Midbrain (tissue), 1 donor: ENCODE data around the gene CAMKMT.

ENCODE experiments used
- DNase-seq: peaks from one replicate; lab custom pipeline; 2025; lab: John Stamatoyannopoulos, UW

Gene CAMKMT

GRCh38 chr2:44744961-44745892 is 383.5 kb downstream of the CAMKMT start:
- no peak for DNase-seq

DNA sequence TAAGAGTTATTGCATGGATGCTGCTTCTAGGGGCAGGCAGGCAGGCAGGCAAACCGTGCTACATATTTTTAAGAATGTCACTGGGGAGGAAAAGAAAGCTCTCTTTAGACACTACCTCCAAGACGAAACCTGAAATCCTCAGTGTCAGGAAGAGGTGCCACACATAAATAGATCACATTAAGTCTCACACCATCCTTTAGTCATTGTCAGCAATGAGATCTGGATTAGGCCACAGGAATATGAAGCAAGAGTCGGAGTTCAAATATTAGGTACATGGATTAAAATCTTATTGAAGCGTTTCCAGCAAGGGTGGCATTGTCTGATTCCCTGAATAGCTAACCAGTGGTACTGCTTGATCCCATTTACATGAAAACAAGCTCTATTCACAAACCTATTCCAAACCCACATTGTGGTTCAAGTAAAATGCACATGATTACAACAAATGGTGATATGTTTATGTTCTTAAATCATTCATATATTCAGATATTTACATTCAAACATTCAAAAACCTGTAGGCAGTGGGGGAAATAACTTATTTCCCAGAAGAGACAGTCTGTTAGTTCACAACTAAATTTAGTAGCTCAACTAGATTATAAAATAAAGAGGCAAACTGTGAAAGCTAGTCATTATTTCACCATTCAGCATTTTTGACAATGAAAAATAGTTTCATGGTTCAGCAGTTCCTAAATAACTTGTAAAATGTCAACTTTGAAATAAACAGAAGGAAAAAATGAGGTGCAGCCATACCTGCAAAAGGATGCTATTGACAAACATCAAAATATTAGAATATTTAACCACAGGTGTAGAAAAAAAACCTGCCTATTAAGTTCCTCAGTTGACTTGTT is 384.4 kb downstream of the CAMKMT start:
- DNase-seq = no peak

DNA sequence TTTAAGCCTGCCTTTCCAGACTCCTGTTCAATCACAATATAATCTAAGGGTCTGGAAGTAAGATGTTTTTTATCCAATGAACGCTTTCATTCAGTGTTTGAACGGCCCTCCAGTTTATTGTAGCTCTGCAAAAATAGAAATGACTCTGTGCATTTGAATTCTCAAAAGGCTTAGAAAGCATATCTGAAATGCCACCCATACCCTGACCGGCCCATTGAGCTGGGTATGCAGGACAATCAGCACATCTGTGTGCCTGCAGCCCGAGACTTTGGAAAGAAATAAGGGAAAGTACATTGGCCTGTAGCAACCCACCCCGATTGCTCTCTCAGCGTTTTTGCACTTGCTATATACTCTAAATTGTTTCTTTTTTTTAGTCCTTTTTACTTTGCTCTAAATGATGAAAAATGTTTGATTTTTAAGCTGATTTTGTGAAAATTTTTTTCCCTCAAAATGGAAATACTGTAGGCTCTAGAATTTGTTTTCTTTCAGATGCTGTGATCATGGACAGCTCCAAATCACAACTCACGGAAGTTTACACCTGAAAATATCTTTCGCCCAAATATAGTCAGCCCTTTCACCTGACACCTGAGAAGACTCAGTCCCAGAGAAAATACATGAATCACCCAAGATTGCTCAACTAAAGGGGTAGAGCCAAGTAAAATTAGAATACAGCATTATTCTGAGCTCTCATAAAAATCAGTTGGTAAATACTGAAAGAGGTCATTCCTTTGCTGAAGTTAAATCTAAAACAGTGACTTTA is 385.3 kb downstream of the CAMKMT start:
- DNase-seq = no peak

DNA sequence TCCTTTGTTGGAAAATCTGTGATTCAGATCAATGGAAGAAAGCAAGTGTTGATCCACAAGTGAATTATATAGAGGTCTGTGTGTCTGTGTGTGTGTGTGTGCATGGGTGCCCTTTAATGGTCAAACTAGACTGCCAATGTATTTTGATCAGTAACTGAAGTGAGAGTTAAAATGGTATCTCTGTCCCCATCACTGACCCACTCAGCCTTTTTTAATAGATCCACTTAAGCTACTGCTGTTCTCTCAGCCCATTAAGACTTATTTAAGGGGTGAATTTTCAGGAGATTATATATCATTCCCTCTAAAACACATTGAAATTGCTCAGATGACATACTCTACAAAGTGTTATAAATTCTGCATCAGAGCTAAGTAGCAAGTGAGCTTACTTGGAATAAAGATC is 386.0 kb downstream of the CAMKMT start:
- DNase-seq = no peak

GRCh38 chr2:44751754-44752479 is 390.2 kb downstream of the CAMKMT start:
- no peak for DNase-seq

- no peak for DNase-seq
Observed at GRCh38 chr2:44752761-44753160, 391.0 kb downstream of the CAMKMT start.

- DNase-seq = no peak
Observed at GRCh38 chr2:44753552-44754285, 392.0 kb downstream of the CAMKMT start.

GRCh38 chr2:44758591-44758990 is 396.8 kb downstream of the CAMKMT start:
- no peak for DNase-seq

- no peak for DNase-seq
Observed at GRCh38 chr2:44759823-44760222, 398.1 kb downstream of the CAMKMT start.

GRCh38 chr2:44763275-44763782 is 401.6 kb downstream of the CAMKMT start:
- DNase-seq = no peak

DNA sequence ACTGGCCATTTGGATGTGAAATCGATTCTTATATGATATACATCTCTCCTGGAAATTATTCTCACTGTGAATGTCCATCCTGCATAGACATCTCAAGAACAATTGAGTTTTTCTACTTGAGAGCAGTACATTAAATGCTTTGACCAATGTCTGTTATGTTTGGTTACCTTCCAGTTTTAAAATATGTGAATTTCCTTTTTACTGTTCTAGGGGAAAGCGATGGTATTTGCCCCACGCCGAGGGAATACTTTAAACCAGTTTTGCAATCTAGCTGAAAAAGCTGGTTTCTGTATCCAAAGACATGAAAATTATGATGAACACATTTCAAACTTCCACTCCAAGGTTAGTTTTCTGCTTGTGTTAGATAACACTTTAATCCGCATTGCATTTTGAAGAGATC is 404.5 kb downstream of the CAMKMT start:
- no peak for DNase-seq

GRCh38 chr2:44766777-44767176 is 405.0 kb downstream of the CAMKMT start:
- DNase-seq = no peak

- no peak for DNase-seq
Observed at GRCh38 chr2:44767691-44768090, 405.9 kb downstream of the CAMKMT start.

- DNase-seq = no peak
Observed at GRCh38 chr2:44768438-44769236, 406.9 kb downstream of the CAMKMT start.

DNA sequence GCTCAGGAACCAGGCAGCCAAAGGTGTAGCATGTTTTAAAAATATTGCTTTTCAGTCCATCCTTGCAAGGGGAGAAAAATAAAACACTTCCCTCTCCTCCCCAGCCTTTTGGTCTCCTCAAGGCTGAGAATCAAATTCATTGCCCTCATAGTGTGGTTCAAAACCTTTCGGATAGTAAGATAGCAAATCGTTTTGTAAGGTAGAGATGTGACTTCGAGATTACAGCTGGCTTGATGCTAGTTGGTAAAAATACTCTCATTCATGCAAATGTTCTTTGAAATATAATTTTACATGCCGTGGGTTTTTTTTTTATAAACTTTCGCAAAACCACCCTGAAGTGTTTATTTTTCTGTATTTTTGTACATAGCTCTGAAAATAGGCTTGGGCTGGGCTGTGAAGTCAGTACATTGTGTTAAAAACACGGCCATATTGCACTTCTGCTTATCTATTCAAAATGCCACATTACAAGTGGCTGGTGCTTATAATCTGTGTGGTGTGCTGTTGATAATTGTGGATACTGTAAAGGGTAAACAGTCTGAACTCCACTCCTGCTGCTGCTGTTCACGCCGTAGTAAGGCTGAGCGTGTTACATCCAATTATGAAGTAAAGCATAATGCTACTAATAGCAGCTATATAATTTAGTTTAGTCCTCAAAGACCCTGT is 407.7 kb downstream of the CAMKMT start:
- no peak for DNase-seq

DNA sequence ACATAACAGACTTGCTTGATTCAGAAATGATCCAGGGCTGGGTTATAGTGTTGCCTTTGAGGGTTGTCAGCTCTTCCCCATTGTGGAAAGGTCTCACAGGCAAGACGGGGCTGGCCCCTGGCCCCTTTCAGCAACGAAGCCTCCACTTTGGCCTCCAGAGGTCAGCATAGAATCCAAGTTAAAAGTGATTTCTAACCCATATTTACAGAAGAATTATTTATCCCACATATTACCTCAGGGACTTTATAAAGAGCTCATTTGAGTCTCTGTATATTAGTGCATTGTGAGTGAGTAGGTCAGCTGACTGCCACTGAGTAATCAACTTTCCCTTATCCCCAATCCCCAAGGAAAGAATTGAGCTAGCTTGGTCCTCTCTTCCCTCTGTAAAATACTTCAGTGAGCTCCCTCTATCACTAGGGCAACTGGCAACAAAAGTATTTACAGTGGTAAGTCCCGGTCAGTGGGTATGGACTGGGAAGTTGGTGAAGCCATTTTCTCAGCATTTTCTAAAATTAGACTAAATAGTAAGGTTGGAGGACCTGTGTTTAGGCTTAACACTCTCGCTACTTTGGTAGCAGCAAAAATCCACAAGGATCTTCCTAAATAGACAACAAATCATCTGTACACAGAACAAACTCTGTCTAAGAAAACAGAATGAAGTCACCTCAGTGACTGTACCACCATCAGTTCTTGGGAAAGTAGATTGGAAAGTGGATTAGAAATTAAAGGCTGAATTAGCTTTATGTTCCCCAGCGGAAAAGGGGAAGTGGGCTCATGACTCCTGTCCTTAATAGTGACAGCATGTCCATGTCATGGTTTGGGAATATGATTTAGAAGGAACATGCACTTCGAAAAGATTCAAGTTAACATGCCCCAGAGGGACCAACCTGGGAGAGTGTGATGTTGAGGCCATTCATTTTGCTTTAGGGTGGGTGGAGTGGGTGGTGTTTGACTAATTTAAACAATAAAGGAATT is 408.8 kb downstream of the CAMKMT start:
- DNase-seq = no peak

- DNase-seq = no peak
Observed at GRCh38 chr2:44771522-44771921, 409.8 kb downstream of the CAMKMT start.

DNA sequence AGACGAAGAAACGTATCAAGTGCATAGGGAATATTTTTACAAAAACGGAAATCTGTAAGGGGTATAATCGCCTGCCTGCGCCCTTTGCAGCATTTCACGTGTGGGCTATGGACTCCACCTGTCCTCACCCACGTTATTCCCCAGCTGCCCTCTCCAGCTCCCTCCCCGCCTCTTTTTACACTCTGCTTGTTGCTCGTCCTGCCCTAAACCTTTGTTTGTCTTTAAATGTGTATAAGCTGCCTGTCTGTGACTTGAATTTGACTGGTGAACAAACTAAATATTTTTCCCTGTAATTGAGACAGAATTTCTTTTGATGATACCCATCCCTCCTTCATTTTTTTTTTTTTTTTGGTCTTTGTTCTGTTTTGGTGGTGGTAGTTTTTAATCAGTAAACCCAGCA is 410.4 kb downstream of the CAMKMT start:
- DNase-seq = no peak
